Uterus (tissue), 4 donors: ENCODE data around the gene SRPX. TPM values are rescaled to one million over a fixed set of nuclear protein-coding genes. Genes with fewer than 3 reads are reported as not detected.

Experiments
- total RNA-seq, 4 donors: library from RNA; depleted of rRNA in 3 of 4; stranded (reverse); fragments of >200 nt in 3 of 4; gene quantifications; one replicate each; pipeline versions ENCODE4 v1.1.0 to v1.2.4, GENCODE V29; 2014 to 2023
- donor health status: DM: yes; HTN: yes; CAD: no.

The SRPX gene
- total RNA-seq, 4 donors from 2014 or later = 62.7 to 141 (median 99.5) TPM

Other genes starting within 250 kb of the SRPX start
- 1 to 10 TPM in 2 of 4 donors, under 1 TPM in 2; under 0.01 to 3.1 (median 1.6) TPM for gene SYTL5, start 214.3 kb downstream of the SRPX start, total RNA-seq
- 100 to 1,000 TPM in 1 of 4 donors, 10 to 100 TPM in 3; 27.1 to 133 (median 41.4) TPM for gene RPGR, start 106.6 kb upstream of the SRPX start, total RNA-seq
- gene OTC, start 131.7 kb upstream of the SRPX start, total RNA-seq = 1 to 10 TPM in 3 of 4 donors, not detected in 1; 1.8 to 5.0 (median 4.2) TPM